ENCODE results near the gene CST3.
"Not testable (repeated sequence)": the region's sequence is repeated elsewhere in the genome, so short reads cannot be mapped to it uniquely, and the experiment has no call there.

Gene CST3

DNA sequence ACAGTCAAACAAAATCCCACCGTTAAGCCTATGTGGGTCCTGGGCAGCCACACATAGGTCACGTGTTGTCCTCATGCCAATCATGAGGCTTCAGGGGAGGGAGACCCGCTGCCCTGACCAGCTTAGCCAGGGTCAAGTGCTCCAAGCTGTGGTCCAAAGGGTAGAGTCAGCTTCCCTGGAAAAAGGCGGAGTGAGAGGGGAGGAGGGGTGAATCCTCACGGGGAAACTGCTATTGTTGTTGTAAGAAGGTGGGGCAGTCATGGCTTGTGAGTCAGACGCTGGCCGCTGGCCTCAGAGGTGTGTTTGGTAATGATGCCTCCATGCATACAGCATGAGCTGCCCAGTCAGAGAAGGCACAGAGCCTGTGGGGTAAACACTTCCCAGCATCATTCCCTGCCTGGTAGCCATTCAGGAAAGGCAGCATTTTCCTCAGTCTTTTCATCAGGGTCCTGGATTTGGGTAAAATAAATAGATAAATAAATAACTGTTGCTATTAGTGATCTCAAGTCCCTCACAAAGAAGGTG is 8.7 kb downstream of the CST3 start:
- no peak for DNase-seq

DNA sequence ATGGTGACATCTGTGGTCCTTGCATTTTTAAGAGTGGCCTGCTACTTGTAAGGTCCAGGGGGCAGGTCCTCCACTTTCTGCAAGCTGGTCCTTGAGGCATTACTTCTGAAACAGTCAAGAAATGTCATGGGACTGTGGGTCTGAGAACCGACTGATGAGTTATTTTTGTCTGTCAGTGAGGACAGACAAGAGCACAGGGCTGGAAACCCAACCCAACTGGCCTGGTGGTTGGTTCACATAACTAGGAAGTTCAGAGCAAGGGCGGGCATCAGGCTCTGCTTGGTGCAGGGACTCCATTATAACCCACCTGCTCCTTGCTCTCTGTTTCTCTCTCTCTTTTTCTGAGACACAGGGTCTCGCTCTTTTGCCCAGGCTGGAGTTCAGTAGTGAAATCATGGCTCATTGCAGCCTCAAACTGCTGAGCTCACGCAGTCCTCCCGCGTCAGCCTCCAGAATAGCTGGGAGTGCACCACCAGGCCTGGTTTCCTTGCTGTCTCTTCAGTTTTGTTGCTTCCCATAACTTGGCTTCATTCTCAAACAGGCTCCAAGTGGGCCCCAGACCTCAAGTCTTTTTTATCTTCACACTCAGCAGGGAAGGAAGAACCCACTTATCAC is 9.2 kb downstream of the CST3 start:
- no peak for DNase-seq

DNA sequence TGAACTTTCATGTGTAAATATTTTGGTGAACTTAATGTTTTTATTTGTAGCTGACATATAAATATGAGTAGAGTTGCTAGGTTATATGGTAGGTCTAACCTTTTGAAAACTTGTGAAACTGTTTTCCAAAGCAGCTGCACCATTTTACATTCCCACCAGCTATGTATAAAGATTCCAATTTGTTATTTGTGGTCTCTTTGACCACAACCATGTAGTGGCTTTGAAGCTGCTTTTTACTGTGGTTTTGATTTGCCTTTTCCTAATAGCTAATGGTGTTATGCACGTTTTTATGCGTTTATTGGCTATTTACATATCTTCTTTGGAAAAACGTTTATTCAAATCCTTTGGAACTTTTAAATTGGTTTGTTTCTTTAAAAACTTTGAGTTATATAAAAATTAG is 10.3 kb downstream of the CST3 start:
- no peak for DNase-seq

- no peak for DNase-seq
Measured at GRCh38 chr20:23626040-23626620, 11.6 kb downstream of the CST3 start.

DNA sequence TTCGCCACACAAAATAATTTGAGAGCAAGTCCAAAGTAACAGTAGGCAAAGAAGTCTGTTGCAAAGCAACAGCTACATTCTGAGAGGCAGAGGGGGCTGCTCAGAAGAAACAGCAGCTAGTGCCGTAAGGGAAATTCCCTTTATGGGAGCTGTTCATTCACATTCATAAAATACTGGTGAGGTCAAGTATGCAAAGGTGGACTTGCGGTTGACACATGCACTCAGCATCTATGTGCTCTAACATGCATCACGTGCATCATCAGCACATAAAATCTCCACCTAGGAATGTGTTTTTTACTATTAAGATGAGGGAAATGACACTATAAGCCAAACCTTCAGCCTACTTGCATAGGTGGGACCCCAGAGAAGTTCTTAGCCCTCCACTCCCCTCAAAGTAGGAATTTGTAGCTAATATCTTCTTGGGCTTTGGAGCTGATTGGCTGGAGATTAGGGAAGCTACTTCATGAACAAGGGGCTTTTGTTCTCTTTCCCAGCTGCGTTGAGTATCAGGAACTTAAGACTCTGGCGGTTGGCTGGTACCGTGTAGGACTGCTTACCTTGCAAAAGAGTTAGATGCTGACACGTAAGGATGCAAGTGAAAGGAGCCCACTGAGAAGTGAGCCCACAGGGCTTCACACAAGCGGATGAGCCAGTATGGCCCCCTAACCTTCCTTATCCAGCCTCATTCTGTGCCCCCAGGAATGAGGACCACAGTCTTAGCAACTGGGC is 12.4 kb downstream of the CST3 start:
- DNase-seq: no peak

DNA sequence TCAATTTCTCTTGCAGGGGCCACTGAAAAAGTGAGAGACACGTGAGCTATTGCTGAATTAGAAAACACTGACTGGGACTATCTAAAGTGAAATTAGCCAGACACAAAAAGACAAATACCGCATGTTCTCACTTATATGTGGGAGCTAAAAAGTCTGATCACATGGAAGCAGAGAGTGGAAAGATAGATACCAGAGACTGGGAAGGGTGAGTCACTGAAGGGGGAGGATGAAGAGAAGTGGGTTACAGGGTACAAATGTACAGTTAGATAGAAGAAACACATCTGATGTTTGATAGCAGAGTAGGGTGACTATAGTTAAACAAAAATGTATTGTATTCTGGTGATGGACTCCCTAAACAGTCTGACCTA is 13.4 kb downstream of the CST3 start:
- no peak for DNase-seq

DNA sequence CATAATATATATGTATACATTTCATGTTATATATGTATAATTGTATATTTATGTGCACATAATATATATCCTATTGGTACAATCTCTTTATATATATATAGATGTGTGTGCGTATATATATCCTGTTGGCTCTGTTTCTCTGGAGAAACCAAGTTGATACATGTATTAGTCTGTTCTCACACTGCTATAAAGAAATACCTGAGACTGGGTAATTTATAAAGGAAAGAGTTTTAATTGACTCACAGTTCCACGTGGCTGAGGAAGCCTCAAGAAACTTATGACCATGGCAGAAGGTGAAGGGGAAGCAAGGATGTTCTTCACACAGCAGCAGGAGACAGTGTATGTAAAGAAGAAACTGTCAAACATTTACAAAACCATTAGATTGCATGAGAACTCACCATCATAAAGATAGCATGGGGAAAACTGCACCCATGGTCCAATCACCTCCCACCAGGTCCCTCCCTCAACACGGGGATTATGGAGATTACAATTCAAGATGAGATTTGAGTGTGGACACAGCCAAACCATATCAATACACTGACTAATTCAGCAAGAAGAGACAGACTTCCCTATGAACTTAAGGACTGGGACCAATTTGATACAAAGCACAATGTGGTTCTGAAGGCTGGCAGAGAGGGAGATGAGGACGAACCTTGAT is 14.0 kb downstream of the CST3 start:
- no peak for DNase-seq

GRCh38 chr20:23622839-23623343 is 14.9 kb downstream of the CST3 start:
- peak in 2 of 56 donors; percentile 33 to 42 for DNase-seq

GRCh38 chr20:23622401-23622800 is 15.4 kb downstream of the CST3 start:
- DNase-seq: not testable (repeated sequence)

- not testable (repeated sequence) for DNase-seq
Measured at GRCh38 chr20:23620670-23621386, 16.9 kb downstream of the CST3 start.

DNA sequence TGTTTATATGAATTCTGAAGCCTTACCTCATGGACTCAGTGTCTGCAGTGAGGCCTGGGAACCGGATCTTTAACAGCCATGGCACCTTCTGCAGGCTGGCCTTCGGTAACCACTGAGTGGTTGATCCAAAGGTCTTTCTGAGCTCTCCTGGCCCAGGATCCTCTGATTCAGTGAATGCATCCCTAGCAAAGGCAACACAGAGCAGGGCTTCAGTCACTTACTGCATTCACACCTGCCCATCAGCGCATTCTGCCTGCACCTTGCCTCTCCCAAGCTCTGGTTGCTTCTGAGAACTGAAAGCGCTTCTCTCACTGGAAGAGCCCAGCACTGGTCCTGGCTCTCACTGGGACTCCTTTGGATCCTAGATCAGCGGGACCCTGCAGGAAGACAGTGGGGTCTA is 23.6 kb downstream of the CST3 start:
- DNase-seq: no peak

GRCh38 chr20:23613676-23614075 is 24.1 kb downstream of the CST3 start:
- DNase-seq: peak in 4 of 56 donors; percentile 33 to 47 (median 38)

DNA sequence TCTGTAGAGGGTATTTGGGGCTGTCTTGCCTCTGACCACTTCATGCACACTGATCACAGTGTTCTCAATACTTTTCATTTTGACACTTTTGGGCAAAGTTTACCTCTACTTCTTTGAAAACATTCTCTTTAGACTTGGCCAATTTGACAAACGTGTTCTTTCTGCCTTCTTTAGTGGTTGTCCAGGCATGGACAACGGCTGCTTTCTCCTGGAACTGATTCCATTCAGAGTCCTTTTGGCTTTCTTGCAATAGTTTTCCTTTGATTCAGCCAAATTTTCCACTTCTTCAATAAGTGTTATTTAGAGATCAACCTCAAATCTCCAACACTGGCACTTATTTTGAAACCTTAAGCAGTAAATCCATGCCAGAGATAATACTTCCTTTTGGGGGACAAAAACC is 25.4 kb downstream of the CST3 start:
- peak in 4 of 56 donors; percentile 14 to 55 (median 40) for DNase-seq

DNA sequence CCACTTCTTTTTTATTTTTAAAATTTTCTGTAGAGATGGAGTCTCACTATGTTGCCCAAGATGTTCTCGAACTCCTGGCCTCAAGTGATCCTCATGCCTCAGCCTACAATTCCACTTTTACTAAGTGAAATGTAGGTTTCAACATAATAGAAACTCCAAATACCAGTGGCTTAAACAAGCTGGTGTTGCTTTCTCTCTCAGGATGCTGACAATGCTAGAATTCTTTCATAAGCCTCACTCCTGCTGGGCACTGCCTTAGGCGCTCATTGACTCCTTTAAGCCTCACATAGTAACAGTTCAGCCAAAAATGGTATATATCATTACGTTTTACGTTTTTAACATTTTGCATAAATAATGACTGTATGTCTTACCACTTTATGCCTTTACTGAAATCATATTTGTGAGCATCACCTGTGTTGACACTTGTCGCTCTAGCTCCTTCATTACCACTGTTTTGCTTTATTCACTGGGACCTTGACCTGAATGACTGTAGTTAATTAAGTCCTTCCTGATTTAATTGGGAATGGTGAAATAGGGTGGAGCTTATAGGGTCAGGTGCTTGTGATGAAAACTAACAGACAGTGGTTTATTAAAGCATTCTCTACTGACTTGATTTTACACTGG is 28.2 kb downstream of the CST3 start:
- DNase-seq: no peak

- no peak for DNase-seq
Measured at GRCh38 chr20:23608251-23608846, 29.4 kb downstream of the CST3 start.

DNA sequence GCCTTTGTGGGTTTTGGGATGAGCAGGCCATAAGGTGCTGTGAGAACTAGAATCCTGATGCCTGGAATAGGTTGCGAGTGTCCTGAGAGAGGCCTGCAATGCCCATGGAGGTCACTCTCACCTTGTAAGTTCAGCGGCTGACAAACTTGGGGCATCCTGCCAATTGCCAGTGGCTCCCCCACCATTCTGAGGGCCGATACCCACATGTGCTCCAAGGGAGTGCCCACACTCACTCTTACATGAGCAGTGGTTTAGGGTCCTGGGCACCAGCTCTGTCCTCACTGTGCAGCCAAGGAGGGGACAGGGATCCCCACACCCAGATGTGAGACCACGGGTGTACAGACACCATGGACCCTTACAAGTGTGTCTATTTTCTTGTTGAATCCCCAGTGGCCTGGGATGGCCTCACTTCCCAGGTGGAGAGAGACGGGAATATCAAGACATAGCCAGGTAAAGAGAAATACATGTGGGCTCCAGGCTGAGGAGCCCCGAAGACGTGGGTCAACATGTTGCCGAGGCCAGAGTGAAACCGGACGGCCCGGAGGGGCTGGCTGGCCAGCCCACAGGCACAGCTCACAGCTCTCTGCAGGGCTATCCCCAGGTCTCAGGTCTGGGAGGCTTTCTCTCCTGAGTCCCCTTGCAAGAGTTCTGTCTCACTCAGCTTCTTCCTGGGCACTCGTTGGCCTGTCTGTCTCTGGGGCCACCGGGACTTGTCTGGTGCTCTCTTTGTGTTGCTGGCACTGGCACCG is 30.1 kb downstream of the CST3 start:
- no peak for DNase-seq

DNA sequence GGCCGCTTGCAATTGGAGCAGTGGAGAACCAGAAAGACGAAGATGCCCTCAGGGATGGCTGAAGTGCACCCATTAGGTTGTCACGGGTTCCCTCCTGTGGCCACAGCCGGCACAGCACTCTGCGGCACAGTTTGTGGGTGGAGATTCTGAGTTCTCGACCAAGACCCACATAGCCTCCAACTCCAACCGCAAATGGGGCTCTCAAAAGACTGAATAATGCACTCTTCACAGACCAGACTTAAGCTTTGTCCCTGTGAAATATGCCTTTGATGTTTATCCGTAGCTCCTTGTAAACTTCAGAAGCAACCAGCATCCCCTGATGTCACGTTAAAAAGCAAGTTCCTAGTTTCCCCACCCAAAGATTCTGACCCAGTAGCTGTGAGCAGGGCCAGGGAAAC is 31.1 kb downstream of the CST3 start:
- peak in 48 of 56 donors; percentile 5 to 74 (median 40) for DNase-seq

DNA sequence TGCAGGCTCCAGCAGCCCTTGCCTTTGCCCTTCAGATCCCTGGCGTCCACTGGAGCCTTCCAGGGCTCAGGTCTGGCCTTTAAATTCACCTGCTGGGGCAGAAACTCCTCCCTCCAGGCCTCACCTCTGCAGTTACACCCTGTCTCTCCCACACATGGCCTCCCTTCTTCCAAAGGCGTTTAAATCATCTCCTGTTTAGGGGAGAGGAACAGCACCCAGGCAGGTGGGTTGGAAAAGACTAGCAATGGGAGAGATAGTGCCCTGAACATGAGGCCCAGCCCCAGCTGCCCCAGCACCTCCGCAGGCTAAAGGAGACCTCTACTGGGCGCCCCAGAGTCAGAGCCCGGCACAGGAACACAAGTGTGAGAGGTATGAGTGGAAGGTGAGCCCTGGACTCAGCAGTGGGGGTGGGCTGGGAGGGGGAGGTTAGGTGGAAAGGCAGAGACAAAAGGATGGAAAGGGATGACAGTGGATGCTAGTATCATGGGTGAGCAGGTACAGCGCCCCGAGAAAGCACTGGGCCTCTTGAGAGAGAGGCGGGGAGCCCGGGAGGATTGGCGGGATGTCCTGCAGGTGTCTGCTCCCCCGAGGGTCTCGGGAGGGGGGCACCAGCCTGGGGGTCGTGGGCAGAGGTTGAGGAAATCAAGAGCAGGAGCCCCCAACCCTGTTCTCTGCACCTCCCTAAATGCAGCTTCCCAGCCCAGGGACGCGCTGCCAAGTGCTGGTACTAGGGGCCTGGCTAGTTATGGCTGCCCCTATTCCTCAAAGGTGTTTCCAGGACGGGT is 31.7 kb downstream of the CST3 start, which contains the start of gene CST9:
Gene CST9, minus strand, starts transcription at position 51 of the 785 bp plus-strand sequence. CDS start 53 bp downstream, outside the sequence.
- no peak for DNase-seq

GRCh38 chr20:23604306-23604705 is 33.4 kb downstream of the CST3 start:
- no peak for DNase-seq
